ENCODE results near the gene ESYT3.

DNA sequence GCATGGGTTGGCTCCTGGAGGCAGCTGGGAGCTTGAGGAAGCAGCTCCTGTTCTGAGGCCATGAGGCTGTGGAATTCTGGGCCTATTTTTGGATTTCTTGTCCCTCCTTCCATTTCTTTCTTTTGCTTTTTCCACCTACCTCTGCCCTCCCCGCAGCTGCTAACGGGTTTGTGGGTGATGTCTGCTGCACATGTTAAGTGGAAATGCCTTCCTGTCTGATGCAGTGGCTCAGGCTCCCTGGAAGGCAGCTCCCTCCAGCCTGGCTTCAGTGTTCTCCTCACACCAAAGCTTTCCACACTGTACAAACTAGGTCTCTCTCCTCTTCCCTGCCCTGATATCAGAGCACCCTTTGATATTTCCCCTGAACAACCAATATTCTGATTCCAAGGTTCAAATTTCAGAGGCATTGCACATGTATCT lies 33.8 kb upstream of the ESYT3 start:
- TF ChIP-seq, protein P1, sequence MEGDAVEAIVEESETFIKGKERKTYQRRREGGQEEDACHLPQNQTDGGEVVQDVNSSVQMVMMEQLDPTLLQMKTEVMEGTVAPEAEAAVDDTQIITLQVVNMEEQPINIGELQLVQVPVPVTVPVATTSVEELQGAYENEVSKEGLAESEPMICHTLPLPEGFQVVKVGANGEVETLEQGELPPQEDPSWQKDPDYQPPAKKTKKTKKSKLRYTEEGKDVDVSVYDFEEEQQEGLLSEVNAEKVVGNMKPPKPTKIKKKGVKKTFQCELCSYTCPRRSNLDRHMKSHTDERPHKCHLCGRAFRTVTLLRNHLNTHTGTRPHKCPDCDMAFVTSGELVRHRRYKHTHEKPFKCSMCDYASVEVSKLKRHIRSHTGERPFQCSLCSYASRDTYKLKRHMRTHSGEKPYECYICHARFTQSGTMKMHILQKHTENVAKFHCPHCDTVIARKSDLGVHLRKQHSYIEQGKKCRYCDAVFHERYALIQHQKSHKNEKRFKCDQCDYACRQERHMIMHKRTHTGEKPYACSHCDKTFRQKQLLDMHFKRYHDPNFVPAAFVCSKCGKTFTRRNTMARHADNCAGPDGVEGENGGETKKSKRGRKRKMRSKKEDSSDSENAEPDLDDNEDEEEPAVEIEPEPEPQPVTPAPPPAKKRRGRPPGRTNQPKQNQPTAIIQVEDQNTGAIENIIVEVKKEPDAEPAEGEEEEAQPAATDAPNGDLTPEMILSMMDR (IDR thresholded peaks at IDR 0.05; ENCODE audit: insufficient read depth, low read length): no peak
- TF ChIP-seq GABPA (IDR thresholded peaks at IDR 0.05; ENCODE audit: low read depth) (no peak), POLR2AphosphoS5 (IDR thresholded peaks at IDR 0.05; ENCODE audit: low read depth) (no peak), SPI1 (IDR thresholded peaks at IDR 0.05; ENCODE audit: borderline replicate concordance, low read depth) (no peak)
- TF ChIP-seq, protein P2, sequence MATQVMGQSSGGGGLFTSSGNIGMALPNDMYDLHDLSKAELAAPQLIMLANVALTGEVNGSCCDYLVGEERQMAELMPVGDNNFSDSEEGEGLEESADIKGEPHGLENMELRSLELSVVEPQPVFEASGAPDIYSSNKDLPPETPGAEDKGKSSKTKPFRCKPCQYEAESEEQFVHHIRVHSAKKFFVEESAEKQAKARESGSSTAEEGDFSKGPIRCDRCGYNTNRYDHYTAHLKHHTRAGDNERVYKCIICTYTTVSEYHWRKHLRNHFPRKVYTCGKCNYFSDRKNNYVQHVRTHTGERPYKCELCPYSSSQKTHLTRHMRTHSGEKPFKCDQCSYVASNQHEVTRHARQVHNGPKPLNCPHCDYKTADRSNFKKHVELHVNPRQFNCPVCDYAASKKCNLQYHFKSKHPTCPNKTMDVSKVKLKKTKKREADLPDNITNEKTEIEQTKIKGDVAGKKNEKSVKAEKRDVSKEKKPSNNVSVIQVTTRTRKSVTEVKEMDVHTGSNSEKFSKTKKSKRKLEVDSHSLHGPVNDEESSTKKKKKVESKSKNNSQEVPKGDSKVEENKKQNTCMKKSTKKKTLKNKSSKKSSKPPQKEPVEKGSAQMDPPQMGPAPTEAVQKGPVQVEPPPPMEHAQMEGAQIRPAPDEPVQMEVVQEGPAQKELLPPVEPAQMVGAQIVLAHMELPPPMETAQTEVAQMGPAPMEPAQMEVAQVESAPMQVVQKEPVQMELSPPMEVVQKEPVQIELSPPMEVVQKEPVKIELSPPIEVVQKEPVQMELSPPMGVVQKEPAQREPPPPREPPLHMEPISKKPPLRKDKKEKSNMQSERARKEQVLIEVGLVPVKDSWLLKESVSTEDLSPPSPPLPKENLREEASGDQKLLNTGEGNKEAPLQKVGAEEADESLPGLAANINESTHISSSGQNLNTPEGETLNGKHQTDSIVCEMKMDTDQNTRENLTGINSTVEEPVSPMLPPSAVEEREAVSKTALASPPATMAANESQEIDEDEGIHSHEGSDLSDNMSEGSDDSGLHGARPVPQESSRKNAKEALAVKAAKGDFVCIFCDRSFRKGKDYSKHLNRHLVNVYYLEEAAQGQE (IDR thresholded peaks at IDR 0.05; ENCODE audit: insufficient replicate concordance, low read depth): no peak

Measured in HL-60 (cell line).